ENCODE measurements around the gene SLC41A3. TPM values are rescaled to one million over a fixed set of nuclear protein-coding genes. Genes with fewer than 3 reads are reported as not detected.

SLC41A3 gene
- total RNA-seq, 1 experiment from 2014 or later: 35.5 TPM

DNA sequence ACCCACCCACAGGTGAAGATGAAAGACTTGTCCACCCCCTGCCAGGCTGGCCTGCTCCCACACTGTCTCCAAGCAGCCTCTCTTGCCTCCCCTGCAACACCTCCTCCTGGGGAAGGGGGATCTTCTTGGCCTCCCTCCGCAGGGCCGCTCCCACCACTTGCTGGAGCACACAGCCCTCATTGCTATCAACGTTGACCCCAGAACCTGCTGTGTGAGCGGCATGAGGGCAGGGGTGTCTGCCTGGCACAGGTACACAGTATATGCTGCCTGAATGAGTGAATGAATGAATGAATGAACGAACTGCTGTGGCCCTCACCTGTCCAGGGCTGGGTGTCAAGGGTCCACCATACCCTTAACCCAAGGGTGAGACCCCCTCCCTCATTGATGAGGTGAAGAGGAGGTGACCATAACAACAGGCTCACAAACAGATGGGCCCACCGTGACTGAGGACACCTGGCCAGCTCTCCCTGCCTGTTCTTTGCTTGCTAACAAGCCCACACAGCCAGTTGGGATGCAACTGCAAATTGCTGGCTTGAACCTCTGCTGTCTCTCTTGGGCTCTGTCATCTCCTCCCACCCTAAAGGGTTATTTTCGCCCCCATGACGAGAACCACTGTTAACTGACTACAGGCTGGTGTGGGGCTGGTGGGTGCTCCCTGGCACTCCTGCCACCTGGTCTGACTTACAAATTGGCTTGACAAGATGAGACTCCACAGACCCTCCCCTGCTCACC, 22.5 kb downstream of the SLC41A3 start:
- Histone ChIP-seq H3K79me2 (ENCODE audit: insufficient read depth, low read length) (no peaks in the 10 kb centered on the region), H2BK20ac (ENCODE audit: low read depth, low read length, poor library complexity, severe bottlenecking) (no peak overlapping the region), H3K4me2 (ENCODE audit: insufficient read depth, insufficient read length, low read length) (no peak overlapping the region), H3K4me1 (ENCODE audit: insufficient read depth, low read length) (no peaks in the 10 kb centered on the region), H3K9ac (ENCODE audit: extremely low read depth, insufficient read length, low read length) (no peak overlapping the region), H2BK120ac (ENCODE audit: low read depth, low read length, poor library complexity, severe bottlenecking) (no peak overlapping the region), H3K23me2 (ENCODE audit: insufficient read length, low read depth, low read length, poor library complexity, severe bottlenecking) (no peaks in the 10 kb centered on the region), H3K14ac (ENCODE audit: insufficient read depth, low read length) (no peak overlapping the region), H3K27me3 (ENCODE audit: insufficient read depth, low read length) (no peaks in the 10 kb centered on the region), H2AFZ (ENCODE audit: low read length) (no peak overlapping the region), H4K8ac (replicated peaks; ENCODE audit: insufficient read length, low read depth, low read length) (no peak overlapping the region), H3K79me1 (ENCODE audit: insufficient read depth, low read depth, low read length, poor library complexity, severe bottlenecking) (no peaks in the 10 kb centered on the region), H4K91ac (ENCODE audit: insufficient read length, low read depth, low read length) (no peak overlapping the region), H3K9me3 (ENCODE audit: control insufficient read depth, low read depth, low read length) (no peaks in the 10 kb centered on the region), H2BK5ac (ENCODE audit: insufficient read length, low read length) (no peak overlapping the region), H2BK15ac (ENCODE audit: low read depth, low read length) (no peak overlapping the region), H3K23ac (ENCODE audit: insufficient read length, low read depth, low read length) (no peak overlapping the region), H4K5ac (ENCODE audit: insufficient read length, low read depth, low read length) (no peak overlapping the region), H4K20me1 (ENCODE audit: control insufficient read depth, insufficient read depth, insufficient read length) (no peaks in the 10 kb centered on the region), H3K27ac (ENCODE audit: insufficient read length, low read depth, low read length) (no peak overlapping the region), H2AK5ac (ENCODE audit: insufficient read length, low read length) (no peak overlapping the region), H3T11ph (ENCODE audit: low read length) (no peak overlapping the region), H3K4ac (ENCODE audit: low read depth, low read length) (no peak overlapping the region), H3K18ac (ENCODE audit: insufficient read length, low read depth, low read length) (no peak overlapping the region), H3K56ac (ENCODE audit: insufficient read length, low read depth, low read length) (no peak overlapping the region), H2BK12ac (ENCODE audit: insufficient read length, low read depth, low read length) (no peak overlapping the region)
- no peak overlapping the region for H3K4me3 Mint-ChIP-seq
- WGBS (ENCODE audit: extremely low coverage, insufficient read length, low lambda C conversion rate): no CpG with 5 or more reads among the region's 8 CpGs
- TF ChIP-seq, protein P1, sequence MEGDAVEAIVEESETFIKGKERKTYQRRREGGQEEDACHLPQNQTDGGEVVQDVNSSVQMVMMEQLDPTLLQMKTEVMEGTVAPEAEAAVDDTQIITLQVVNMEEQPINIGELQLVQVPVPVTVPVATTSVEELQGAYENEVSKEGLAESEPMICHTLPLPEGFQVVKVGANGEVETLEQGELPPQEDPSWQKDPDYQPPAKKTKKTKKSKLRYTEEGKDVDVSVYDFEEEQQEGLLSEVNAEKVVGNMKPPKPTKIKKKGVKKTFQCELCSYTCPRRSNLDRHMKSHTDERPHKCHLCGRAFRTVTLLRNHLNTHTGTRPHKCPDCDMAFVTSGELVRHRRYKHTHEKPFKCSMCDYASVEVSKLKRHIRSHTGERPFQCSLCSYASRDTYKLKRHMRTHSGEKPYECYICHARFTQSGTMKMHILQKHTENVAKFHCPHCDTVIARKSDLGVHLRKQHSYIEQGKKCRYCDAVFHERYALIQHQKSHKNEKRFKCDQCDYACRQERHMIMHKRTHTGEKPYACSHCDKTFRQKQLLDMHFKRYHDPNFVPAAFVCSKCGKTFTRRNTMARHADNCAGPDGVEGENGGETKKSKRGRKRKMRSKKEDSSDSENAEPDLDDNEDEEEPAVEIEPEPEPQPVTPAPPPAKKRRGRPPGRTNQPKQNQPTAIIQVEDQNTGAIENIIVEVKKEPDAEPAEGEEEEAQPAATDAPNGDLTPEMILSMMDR (conservative IDR thresholded peaks at IDR 0.05): no peak
- peaks cover 0 to 5% (median 0%) of the 10 kb centered on the region in 3 experiments; a peak in 4 of 7 replicates for H3K36me3 Mint-ChIP-seq (ENCODE audit: insufficient read depth in 1 of 3, low read depth in 3 of 3)
- H3K4me1 Mint-ChIP-seq: peaks cover 8 to 14% of the 10 kb centered on the region in 2 experiments
- no peak overlapping the region; a peak in 1 of 7 replicates for H3K27ac Mint-ChIP-seq
- no peak for DNase-seq
- H3K9me3 Mint-ChIP-seq: no peaks in the 10 kb centered on the region
- no peaks in the 10 kb centered on the region for H3K27me3 Mint-ChIP-seq (ENCODE audit: low read depth)
